ENCODE results near the gene NEO1.

NEO1 gene

GRCh38 chr15:73275862-73276261, 223.6 kb downstream of the NEO1 start:
- no peak for DNase-seq (ENCODE audit: extremely low read depth, insufficient read length)
- H3K27me3 ChIP-seq (replicated peaks; ENCODE audit: control insufficient read depth, insufficient read depth, low read length) = no peaks in the 10 kb centered on the region; the same call in 1 of the 2 replicates

DNA sequence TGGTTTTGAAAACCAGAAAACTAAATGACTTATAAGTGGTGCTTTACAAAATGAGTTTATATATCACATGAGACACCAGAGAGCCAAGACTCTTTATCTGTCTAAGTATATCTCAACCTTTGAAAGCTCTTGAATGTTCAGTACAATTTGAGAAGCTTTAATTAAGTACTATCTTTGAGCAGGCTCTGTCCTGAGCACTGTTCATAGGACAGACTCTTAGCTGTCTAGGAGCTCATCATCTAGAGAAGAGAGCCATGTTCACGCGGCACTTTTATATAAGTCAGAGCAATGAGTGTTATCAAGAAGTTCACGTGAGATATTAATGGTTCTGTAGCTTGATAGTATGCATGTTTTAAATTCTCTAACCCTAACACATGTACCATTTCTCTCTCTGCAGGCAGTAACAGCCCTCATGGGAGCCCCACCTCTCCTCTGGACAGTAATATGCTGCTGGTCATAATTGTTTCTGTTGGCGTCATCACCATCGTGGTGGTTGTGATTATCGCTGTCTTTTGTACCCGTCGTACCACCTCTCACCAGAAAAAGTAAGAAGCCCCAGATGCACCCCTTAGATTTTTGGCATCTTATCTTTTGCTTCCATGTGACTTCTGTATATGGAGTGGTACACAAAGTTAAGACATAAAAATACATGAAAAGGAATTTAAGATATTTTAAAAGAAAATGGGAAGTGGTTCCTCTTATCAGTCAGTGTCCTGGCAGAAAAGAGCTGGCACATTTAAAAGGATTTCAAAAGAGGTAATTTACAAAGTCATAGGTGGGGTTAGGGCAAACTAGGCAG, 230.5 kb downstream of the NEO1 start:
- TF ChIP-seq, protein P1, sequence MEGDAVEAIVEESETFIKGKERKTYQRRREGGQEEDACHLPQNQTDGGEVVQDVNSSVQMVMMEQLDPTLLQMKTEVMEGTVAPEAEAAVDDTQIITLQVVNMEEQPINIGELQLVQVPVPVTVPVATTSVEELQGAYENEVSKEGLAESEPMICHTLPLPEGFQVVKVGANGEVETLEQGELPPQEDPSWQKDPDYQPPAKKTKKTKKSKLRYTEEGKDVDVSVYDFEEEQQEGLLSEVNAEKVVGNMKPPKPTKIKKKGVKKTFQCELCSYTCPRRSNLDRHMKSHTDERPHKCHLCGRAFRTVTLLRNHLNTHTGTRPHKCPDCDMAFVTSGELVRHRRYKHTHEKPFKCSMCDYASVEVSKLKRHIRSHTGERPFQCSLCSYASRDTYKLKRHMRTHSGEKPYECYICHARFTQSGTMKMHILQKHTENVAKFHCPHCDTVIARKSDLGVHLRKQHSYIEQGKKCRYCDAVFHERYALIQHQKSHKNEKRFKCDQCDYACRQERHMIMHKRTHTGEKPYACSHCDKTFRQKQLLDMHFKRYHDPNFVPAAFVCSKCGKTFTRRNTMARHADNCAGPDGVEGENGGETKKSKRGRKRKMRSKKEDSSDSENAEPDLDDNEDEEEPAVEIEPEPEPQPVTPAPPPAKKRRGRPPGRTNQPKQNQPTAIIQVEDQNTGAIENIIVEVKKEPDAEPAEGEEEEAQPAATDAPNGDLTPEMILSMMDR (IDR thresholded peaks at IDR 0.05; ENCODE audit: insufficient read depth, low read length, poor library complexity, severe bottlenecking) = no peak
- no peak overlapping the region for H3K4me3 ChIP-seq (replicated peaks; ENCODE audit: low read depth, low read length)
- H3K36me3 ChIP-seq (ENCODE audit: control insufficient read depth, insufficient read depth, low read length) = no peaks in the 10 kb centered on the region
- H3K27me3 ChIP-seq (replicated peaks; ENCODE audit: control insufficient read depth, insufficient read depth, low read length) = no peaks in the 10 kb centered on the region; the same call in 1 of the 2 replicates
- DNase-seq (ENCODE audit: extremely low read depth, insufficient read length) = no peak

More at GRCh38 chr15:73275862-73276261, 223.6 kb downstream of the NEO1 start:
- TF ChIP-seq, protein P1 (IDR thresholded peaks at IDR 0.05; ENCODE audit: insufficient read depth, low read length, poor library complexity, severe bottlenecking) = no peak
- no peaks in the 10 kb centered on the region for H3K36me3 ChIP-seq (ENCODE audit: control insufficient read depth, insufficient read depth, low read length)
- no peak overlapping the region for H3K4me3 ChIP-seq (replicated peaks; ENCODE audit: low read depth, low read length)

DNA sequence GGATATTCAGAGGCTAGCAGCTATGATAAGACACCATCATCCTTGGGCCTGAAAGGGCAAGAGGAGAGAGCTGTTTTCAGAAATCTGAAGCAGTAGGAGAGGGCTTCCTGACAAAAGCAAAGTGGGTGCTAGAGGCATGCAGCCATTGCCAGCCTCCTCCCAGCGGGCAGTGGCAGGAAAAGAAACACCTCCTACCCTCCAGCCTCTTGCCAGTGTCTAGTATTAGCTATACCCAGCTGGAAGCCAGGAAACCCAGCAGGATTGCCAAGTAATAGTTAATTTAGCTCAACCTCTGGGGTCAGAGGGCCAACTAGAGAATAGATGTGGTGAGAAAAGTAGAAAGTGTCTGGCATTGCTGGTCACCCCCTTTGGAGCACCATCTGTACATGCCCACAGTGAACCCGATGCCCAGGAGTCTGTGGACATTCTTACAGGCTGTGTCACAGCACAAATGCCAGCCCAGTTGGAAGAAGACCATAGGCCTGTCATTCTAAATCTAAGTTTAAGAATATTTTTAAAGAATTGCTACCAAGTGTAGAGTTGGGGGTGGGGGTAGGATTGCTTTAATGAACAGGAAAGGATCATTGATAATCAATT, 231.2 kb downstream of the NEO1 start:
- H3K27me3 ChIP-seq (replicated peaks; ENCODE audit: control insufficient read depth, insufficient read depth, low read length) = no peaks in the 10 kb centered on the region; the same call in 1 of the 2 replicates
- H3K36me3 ChIP-seq (ENCODE audit: control insufficient read depth, insufficient read depth, low read length) = no peaks in the 10 kb centered on the region
- no peak for DNase-seq (ENCODE audit: extremely low read depth, insufficient read length)
- TF ChIP-seq, protein P1 (IDR thresholded peaks at IDR 0.05; ENCODE audit: insufficient read depth, low read length, poor library complexity, severe bottlenecking) = no peak
- no peak overlapping the region for H3K4me3 ChIP-seq (replicated peaks; ENCODE audit: low read depth, low read length)

DNA sequence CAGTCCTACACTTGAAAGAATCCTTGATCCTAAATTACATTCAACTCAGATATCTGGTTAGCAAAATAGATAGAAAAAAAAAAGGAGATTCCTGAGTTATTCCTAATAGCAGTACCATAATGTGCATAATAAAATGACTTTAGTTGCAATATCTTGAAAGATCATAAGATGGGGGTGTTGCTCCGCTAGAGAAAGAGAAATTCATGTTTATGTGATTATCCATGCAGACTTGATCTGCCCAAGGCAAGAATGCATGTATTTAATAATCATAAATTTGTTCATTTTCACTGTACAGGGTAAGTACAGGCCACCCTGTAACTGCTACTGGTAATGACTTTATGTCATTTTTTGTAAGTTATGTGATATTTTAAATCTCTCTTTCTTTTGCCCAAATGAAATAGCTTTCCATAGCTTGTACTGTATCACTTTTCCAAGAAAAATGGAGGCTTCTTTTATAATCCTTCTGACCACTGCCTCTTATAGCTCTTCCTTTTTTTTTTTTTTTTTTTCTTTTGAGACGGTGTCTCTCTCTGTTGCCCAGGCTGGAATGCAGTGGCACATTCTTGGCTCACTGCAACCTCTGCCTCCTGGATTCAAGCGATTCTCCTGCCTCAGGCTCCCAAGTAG, 231.9 kb downstream of the NEO1 start:
- TF ChIP-seq, protein P1 (IDR thresholded peaks at IDR 0.05; ENCODE audit: insufficient read depth, low read length, poor library complexity, severe bottlenecking) = no peak
- Histone ChIP-seq H3K36me3 (ENCODE audit: control insufficient read depth, insufficient read depth, low read length) (no peaks in the 10 kb centered on the region), H3K4me3 (replicated peaks; ENCODE audit: low read depth, low read length) (no peak overlapping the region), H3K27me3 (replicated peaks; ENCODE audit: control insufficient read depth, insufficient read depth, low read length) (no peaks in the 10 kb centered on the region; the same call in 1 of the 2 replicates)
- DNase-seq (ENCODE audit: extremely low read depth, insufficient read length) = no peak

DNA sequence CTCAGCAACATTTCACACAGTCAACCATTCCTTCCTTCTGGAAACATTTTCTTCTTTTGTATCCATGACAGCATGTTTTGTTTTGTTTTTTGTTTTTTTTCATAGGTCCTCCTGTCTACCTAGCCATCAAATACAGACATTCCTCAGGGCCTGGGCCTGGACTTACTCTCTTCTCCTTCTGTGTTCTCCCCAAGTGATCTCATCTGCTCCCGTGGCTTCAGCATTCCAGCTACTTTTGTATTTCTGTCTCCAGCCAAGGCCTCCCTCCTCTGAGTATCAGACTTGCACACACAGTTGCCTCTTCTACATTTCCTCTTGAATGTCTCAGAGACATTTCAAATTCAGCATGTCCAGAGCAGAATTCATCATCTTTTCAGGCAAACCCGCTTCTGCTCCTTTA, 234.0 kb downstream of the NEO1 start:
- no peak for DNase-seq (ENCODE audit: extremely low read depth, insufficient read length)
- TF ChIP-seq, protein P1 (IDR thresholded peaks at IDR 0.05; ENCODE audit: insufficient read depth, low read length, poor library complexity, severe bottlenecking) = no peak
- Histone ChIP-seq H3K36me3 (ENCODE audit: control insufficient read depth, insufficient read depth, low read length) (no peaks in the 10 kb centered on the region), H3K4me3 (replicated peaks; ENCODE audit: low read depth, low read length) (no peak overlapping the region), H3K27me3 (replicated peaks; ENCODE audit: control insufficient read depth, insufficient read depth, low read length) (no peaks in the 10 kb centered on the region; the same call in none of the 2 replicates)
